ENCODE data around the gene CYFIP1. TPM values are rescaled to one million over a fixed set of nuclear protein-coding genes. Genes with fewer than 3 reads are reported as not detected.

The CYFIP1 gene
- total and polyA plus RNA-seq, 2 of the 8 experiments (the other 6 are each of a cell fraction or from before 2014, with no cell fraction given), result 38.6 to 81.7 TPM

DNA sequence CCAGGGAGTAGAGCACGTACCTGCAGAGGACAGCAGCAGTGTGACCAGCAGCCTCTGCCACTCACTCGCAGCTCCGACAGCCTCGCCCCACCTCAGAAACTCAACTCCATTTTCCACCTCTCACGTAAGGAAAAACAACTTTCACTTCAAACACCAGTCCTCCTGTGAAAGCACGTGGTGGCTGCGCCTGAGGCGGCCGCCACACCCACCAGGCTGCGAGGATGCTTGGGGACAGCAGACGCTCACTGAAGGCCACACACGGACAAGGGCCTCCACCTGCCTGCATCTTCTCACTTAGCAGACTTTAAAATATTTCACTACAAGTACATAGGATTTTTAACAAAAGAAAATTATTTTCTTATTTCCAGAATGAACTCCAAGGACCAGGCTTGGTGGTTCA, 67.9 kb downstream of the CYFIP1 start:
- no peaks in the 10 kb centered on the region for H3K23me2 ChIP-seq (ENCODE audit: low read depth, low read length)
- POLR2A ChIA-PET (ENCODE audit: partially characterized antibody), result no interaction called here
- no peak for DNase-seq (ENCODE audit: low read depth in 1 of 2, low spot score in 2 of 2)
- no peak overlapping the region for H2AFZ ChIP-seq (ENCODE audit: low read length)
- no peaks in the 10 kb centered on the region for H3K9me3 ChIP-seq (ENCODE audit: insufficient read depth in 2 of 2, low read depth in 1 of 2, low read length in 1 of 2)
- H3K9ac ChIP-seq (replicated peaks in 1 of 4; ENCODE audit: extremely low read depth in 1 of 4, low read depth in 3 of 4, low read length in 3 of 4), result no peak overlapping the region
- H3K14ac ChIP-seq (ENCODE audit: insufficient read length), result no peak overlapping the region
- H2BK20ac ChIP-seq (ENCODE audit: low read length), result no peak overlapping the region
- no peaks in the 10 kb centered on the region for H3K79me2 ChIP-seq (ENCODE audit: control insufficient read depth in 1 of 2, insufficient read depth in 2 of 2, low read length in 2 of 2)
- peaks cover 0 to 3% (median 0%) of the 10 kb centered on the region in 4 experiments; a peak in 3 of 8 replicates for H3K36me3 ChIP-seq (ENCODE audit: control insufficient read depth in 2 of 4, insufficient read depth in 4 of 4, low read length in 3 of 4)
- H4K5ac ChIP-seq (ENCODE audit: insufficient read length, low read depth, low read length), result no peak overlapping the region
- no peak overlapping the region for H3K18ac ChIP-seq (ENCODE audit: extremely low read depth, low read length)
- no peak overlapping the region for H3K4me3 ChIP-seq (ENCODE audit: extremely low read depth in 1 of 4, insufficient read depth in 2 of 4, low read depth in 3 of 4, low read length in 4 of 4)
- H3K56ac ChIP-seq (replicated peaks; ENCODE audit: insufficient read length, low read depth, low read length), result no peak overlapping the region
- no peak overlapping the region for H3K4ac ChIP-seq (replicated peaks; ENCODE audit: insufficient read length, low read depth, low read length)
- H3K4me1 ChIP-seq (replicated peaks in 1 of 4; ENCODE audit: control insufficient read depth in 3 of 4, insufficient read depth in 4 of 4, low read length in 3 of 4), result no peaks in the 10 kb centered on the region
- no peak overlapping the region for H3K23ac ChIP-seq (ENCODE audit: insufficient read length)
- FAIRE-seq, result no peak
- H3K79me1 ChIP-seq (ENCODE audit: low read depth, low read length), result no peaks in the 10 kb centered on the region
- H3K4me2 ChIP-seq (ENCODE audit: insufficient read depth in 1 of 2, low read depth in 2 of 2, low read length in 2 of 2), result no peak overlapping the region
- CTCF ChIA-PET (ENCODE audit: partially characterized antibody), result interaction anchor here (1.9 kb wide), 1 partner anchor 9 kb away, joined by 7 read pairs; no protein-coding TSS in a partner anchor
- H2BK120ac ChIP-seq (replicated peaks; ENCODE audit: low read depth, low read length), result no peak overlapping the region
- no peak overlapping the region for H2BK5ac ChIP-seq (ENCODE audit: low read depth, low read length)
- no peak overlapping the region for H2AK5ac ChIP-seq (ENCODE audit: low read depth, low read length)
- no peak overlapping the region for H4K91ac ChIP-seq (replicated peaks; ENCODE audit: insufficient read length, low read length)
- no peak overlapping the region for H3K27ac ChIP-seq (ENCODE audit: low read depth, low read length)
- WGBS, 2 experiments (ENCODE audit: extremely low coverage in 1 of 2, insufficient coverage in 1 of 2, insufficient read length in 1 of 2, insufficient replicate concordance in 2 of 2, low coverage in 1 of 2, low lambda C conversion rate in 2 of 2, missing lambda C conversion rate in 1 of 2), result 93% methylated on average over 12 of the region's 12 CpGs; no CpG with 5 or more reads in 1 of the 2 experiments
- H4K8ac ChIP-seq (ENCODE audit: extremely low read depth, insufficient read depth, low read length), result no peak overlapping the region
- H2BK12ac ChIP-seq (ENCODE audit: low read depth, low read length), result no peak overlapping the region
- H4K20me1 ChIP-seq (replicated peaks in 1 of 2; ENCODE audit: control insufficient read depth in 1 of 2, insufficient read depth in 2 of 2, low read length in 2 of 2), result peaks cover 2 to 3% of the 10 kb centered on the region in 2 experiments
- no peaks in the 10 kb centered on the region; a peak in 1 of 7 replicates for H3K27me3 ChIP-seq (replicated peaks in 1 of 4; ENCODE audit: control insufficient read depth in 3 of 4, extremely low read depth in 1 of 4, insufficient read depth in 3 of 4, low read length in 3 of 4)
- no peak overlapping the region for H2BK15ac ChIP-seq (ENCODE audit: low read length)
- TF ChIP-seq TBP (IDR thresholded peaks at IDR 0.05; ENCODE audit: low read depth, low read length) (no peak), CREB1 (IDR thresholded peaks at IDR 0.05) (no peak), SP4 (IDR thresholded peaks at IDR 0.05; ENCODE audit: low read length) (no peak), SIRT6 (IDR thresholded peaks at IDR 0.05; ENCODE audit: low read length) (no peak)

Measured in H1 (cell line).